Erythroblast (primary cell): ENCODE results near the gene TBX1.

Source experiments
- GATA1 ChIP-seq: IDR thresholded peaks from 2 replicates; pipeline ENCODE4 v1.6.1; 2011; ENCODE audit warnings: low read depth, mild to moderate bottlenecking, control low read depth, low read length, moderate library complexity
- POLR2A ChIP-seq: IDR thresholded peaks from 2 replicates; pipeline ENCODE4 v1.6.1; 2011; ENCODE audit warnings: mild to moderate bottlenecking, low read length

GRCh38 chr22:19799322-19800190 lies 39.0 kb downstream of the TBX1 start:
- TF ChIP-seq POLR2A, result no peak
- TF ChIP-seq GATA1, result no peak
